ENCODE measurements around the gene LRIG1. TPM values are rescaled to one million over a fixed set of nuclear protein-coding genes. Genes with fewer than 3 reads are reported as not detected.

LRIG1 gene
- total RNA-seq, 3 donors from 2014 or later = 66.1 to 227 (median 131) TPM

- H3K4me1 ChIP-seq = peaks cover 0 to 13% of the 10 kb centered on the region in 2 donors
- TF ChIP-seq POLR2A (IDR thresholded peaks at IDR 0.05) = no peak
- TF ChIP-seq POLR2AphosphoS5 (IDR thresholded peaks at IDR 0.05) = no peak
- TF ChIP-seq, protein P1, sequence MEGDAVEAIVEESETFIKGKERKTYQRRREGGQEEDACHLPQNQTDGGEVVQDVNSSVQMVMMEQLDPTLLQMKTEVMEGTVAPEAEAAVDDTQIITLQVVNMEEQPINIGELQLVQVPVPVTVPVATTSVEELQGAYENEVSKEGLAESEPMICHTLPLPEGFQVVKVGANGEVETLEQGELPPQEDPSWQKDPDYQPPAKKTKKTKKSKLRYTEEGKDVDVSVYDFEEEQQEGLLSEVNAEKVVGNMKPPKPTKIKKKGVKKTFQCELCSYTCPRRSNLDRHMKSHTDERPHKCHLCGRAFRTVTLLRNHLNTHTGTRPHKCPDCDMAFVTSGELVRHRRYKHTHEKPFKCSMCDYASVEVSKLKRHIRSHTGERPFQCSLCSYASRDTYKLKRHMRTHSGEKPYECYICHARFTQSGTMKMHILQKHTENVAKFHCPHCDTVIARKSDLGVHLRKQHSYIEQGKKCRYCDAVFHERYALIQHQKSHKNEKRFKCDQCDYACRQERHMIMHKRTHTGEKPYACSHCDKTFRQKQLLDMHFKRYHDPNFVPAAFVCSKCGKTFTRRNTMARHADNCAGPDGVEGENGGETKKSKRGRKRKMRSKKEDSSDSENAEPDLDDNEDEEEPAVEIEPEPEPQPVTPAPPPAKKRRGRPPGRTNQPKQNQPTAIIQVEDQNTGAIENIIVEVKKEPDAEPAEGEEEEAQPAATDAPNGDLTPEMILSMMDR (IDR thresholded peaks at IDR 0.05) = no peak
- intact Hi-C loops (cut with DNase I; ENCODE audit: low total_unique reads) = no loop called here
- H3K36me3 ChIP-seq = no peaks in the 10 kb centered on the region
- H3K9me3 ChIP-seq = no peaks in the 10 kb centered on the region
- H3K27ac ChIP-seq = no peak overlapping the region
- DNase-seq (ENCODE audit: low spot score in 2 of 2) = no peak
- no peak overlapping the region for H3K4me3 ChIP-seq
- no peaks in the 10 kb centered on the region for H3K27me3 ChIP-seq
Observed at GRCh38 chr3:66465034-66465433, 35.8 kb downstream of the LRIG1 start.

DNA sequence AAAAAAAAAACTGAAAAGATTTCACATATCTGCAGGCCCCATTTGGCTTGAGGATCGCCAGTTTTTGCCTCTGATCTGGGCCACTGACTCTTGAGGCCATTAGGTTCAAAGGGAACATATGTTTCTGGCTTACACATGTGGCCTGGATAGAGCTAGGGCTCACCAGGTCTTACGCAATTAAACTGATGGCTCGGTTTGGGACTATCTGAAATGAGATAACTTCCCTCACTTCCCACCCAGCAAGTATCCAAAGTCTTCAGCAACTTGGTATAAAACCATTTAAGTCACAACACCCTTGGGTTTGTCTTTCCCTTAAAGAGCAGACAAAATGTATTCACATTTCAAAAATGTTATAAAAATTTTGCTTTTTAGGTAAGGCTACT is 36.3 kb downstream of the LRIG1 start:
- intact Hi-C loops (cut with DNase I; ENCODE audit: low total_unique reads) = no loop called here
- Histone ChIP-seq H3K9me3 (no peaks in the 10 kb centered on the region), H3K27me3 (no peaks in the 10 kb centered on the region), H3K4me1 (peaks cover 0 to 13% of the 10 kb centered on the region in 2 donors), H3K4me3 (no peak overlapping the region), H3K36me3 (no peaks in the 10 kb centered on the region), H3K27ac (peak overlapping the region; percentile 29 to 40)
- no peak for TF ChIP-seq POLR2A (IDR thresholded peaks at IDR 0.05)
- TF ChIP-seq, protein P1 (IDR thresholded peaks at IDR 0.05) = no peak
- no peak for TF ChIP-seq POLR2AphosphoS5 (IDR thresholded peaks at IDR 0.05)
- no peak for DNase-seq (ENCODE audit: low spot score in 2 of 2)

DNA sequence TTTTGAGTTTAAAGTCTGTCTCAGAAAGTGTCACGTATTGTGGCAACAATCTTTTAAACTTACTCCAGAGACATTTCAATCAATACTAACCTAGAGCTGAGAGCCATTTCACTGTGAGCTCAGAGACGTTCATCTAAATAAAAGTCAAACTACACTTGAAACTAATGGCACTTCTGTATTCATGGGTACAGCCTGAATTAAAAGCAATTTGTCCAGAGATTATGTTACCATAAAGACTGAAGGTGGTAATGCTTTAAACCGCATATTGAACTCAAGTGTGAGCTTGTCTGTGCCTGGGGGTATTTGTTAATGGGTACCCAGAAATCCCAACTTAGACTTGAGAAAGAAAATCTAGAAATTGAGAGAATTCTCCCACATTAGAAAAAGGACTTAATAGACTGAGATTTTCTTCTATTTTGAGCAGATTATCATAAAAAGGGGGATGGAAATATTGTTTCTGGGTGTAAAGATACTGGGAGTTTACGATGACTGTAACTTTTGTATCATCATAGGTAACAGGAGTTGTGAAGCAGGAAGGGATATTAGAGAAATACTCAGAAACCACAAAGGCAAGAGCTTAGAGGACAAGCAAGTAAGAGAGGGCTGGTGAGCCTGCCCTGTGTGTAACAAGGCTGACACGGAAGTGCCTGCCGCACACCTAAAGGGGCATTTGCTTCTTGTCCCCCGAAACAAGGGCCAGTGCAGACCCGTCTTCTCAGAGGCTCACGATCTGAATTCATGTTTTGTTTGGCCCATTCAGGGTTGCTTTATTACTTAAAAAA is 36.9 kb downstream of the LRIG1 start:
- DNase-seq (ENCODE audit: low spot score in 2 of 2) = no peak
- Histone ChIP-seq H3K27me3 (no peaks in the 10 kb centered on the region), H3K9me3 (no peaks in the 10 kb centered on the region), H3K36me3 (no peaks in the 10 kb centered on the region), H3K4me3 (no peak overlapping the region), H3K4me1 (peaks cover 0 to 13% of the 10 kb centered on the region in 2 donors), H3K27ac (peak overlapping the region; percentile 29 to 54)
- no peak for TF ChIP-seq POLR2A (IDR thresholded peaks at IDR 0.05)
- TF ChIP-seq, protein P1 (IDR thresholded peaks at IDR 0.05) = no peak
- TF ChIP-seq POLR2AphosphoS5 (IDR thresholded peaks at IDR 0.05) = no peak
- intact Hi-C loops (cut with DNase I; ENCODE audit: low total_unique reads) = no loop called here

DNA sequence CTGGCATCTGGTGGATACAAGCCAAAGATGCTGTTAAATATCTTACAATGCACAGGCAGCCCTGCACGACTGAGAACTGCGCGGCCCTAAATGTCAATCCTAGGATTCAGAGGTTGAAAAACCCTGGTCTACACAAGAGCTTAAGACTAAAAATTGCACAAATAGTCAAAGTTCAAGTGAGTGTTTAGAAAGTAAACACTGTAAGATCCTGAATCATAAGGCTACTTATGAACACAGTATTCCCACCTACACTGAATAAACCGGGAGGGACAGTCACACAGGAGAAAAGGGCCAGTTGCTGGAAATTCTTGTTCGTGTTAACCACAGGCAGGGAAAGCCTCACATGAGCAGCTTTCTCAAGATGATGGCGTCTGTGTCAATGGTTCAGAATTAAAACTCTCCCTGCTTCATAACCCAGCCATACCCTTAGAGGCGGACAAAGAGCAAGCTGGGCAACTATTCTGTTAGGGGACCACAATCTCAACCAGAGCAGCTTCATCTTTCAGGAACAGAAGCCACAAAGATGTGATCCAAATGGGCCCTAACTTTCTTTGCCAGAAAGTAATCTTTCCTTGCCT is 37.7 kb downstream of the LRIG1 start:
- no peaks in the 10 kb centered on the region for H3K36me3 ChIP-seq
- peaks cover 0 to 13% of the 10 kb centered on the region in 2 donors for H3K4me1 ChIP-seq
- no peaks in the 10 kb centered on the region for H3K9me3 ChIP-seq
- TF ChIP-seq POLR2A (IDR thresholded peaks at IDR 0.05) (no peak), POLR2AphosphoS5 (IDR thresholded peaks at IDR 0.05) (no peak)
- TF ChIP-seq, protein P1 (IDR thresholded peaks at IDR 0.05) = no peak
- DNase-seq (ENCODE audit: low spot score in 2 of 2) = no peak
- intact Hi-C loops (cut with DNase I; ENCODE audit: low total_unique reads) = no loop called here
- no peak overlapping the region for H3K4me3 ChIP-seq
- no peaks in the 10 kb centered on the region for H3K27me3 ChIP-seq
- H3K27ac ChIP-seq = peak overlapping the region; percentile 29 to 54

GRCh38 chr3:66457252-66457651 is 43.6 kb downstream of the LRIG1 start:
- Histone ChIP-seq H3K36me3 (no peaks in the 10 kb centered on the region), H3K27ac (peak overlapping the region in 1 of 2 donors; percentile 25), H3K9me3 (no peaks in the 10 kb centered on the region), H3K27me3 (no peaks in the 10 kb centered on the region), H3K4me3 (no peak overlapping the region), H3K4me1 (peaks cover under 1 to 15% of the 10 kb centered on the region in 2 donors)
- no peak for DNase-seq (ENCODE audit: low spot score in 2 of 2)
- intact Hi-C loops (cut with DNase I; ENCODE audit: low total_unique reads) = no loop called here
- TF ChIP-seq POLR2A (IDR thresholded peaks at IDR 0.05) (no peak), POLR2AphosphoS5 (IDR thresholded peaks at IDR 0.05) (no peak)
- TF ChIP-seq, protein P1 (IDR thresholded peaks at IDR 0.05) = no peak

Measured in breast epithelium (tissue), 4 donors.